ENCODE measurements around the gene ATP1B1. TPM values are rescaled to one million over a fixed set of nuclear protein-coding genes. Genes with fewer than 3 reads are reported as not detected.
"Not testable (repeated sequence)": the region's sequence is repeated elsewhere in the genome, so short reads cannot be mapped to it uniquely, and the experiment has no call there.

The ATP1B1 gene
- total RNA-seq, 2 donors from 2014 or later, result 177 to 272 TPM

DNA sequence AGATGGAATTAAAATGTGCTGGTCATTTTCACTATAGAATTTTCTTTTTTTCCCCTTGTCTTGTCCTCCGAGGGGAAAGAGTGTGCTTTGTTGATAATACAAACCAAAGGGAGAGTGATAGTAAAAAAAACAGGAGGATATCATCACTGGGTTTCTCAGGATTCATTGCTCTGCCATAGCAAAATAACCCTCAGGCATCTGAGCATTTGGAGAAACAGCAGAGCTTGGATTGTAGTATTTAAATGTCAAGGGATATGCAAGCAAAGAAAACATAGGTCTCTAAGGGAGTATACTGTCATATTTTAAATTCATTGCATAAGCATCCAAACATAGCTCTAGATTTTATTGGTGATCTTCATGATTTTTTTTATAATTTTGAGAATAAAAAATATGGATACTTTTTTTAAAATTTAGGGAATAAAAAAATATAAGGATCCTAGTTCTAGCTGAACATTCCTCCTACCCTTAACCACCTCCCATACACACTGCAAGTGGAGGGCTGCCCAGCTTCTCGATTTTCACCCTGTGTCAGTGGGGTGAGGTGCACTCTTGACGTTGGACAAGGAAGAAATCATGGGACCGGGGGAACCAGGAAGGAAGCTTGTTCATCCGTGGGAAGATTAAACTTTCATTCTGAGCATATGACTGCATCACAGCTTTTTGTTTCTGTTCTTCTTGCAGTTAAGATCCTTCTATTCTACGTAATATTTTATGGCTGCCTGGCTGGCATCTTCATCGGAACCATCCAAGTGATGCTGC lies 4.4 kb downstream of the ATP1B1 start:
- intact Hi-C loops (cut with DNase I), result no loop called here
- ATAC-seq, result no peak
- no peak for DNase-seq

DNA sequence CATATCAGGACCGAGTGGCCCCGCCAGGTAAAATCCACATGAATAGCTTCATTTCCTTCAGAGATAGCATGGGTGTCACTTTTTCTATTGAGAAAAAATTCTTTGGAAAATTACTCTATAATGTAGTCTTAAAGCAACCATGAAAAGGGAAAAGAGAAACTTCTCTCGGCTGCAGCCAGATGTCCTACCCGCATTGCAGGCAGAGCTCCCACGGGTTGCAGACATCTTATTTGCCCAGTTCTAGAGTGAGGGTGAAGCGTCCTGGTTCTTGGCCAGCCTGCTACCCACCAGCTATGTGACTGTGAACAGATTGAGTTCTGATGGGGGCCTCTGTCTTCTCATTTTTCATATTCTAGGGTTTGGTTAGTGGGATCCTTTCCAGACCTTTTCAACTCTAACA lies 5.0 kb downstream of the ATP1B1 start:
- ATAC-seq (no peak), DNase-seq (no peak)
- intact Hi-C loops (cut with DNase I), result no loop called here

DNA sequence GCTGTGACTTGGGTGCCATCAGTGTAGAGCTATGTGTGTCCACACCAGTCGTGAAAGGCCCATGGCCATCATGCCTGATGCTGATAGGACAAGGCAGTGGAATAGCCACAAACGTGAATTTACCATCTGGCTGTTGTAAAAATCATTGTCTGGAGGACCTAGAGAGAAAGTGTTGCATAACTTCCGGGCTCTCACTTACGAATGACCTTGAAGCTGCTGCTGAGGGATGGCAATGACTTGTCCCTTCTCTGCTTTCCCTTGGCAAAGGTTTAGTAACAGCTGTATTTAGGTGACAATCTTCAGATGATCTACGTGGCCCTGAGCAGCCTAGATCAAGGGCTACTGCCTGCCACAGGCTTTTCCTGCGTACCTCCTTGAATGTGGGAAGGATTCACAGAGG lies 5.8 kb downstream of the ATP1B1 start:
- no peak for ATAC-seq
- no peak for DNase-seq
- intact Hi-C loops (cut with DNase I), result no loop called here

DNA sequence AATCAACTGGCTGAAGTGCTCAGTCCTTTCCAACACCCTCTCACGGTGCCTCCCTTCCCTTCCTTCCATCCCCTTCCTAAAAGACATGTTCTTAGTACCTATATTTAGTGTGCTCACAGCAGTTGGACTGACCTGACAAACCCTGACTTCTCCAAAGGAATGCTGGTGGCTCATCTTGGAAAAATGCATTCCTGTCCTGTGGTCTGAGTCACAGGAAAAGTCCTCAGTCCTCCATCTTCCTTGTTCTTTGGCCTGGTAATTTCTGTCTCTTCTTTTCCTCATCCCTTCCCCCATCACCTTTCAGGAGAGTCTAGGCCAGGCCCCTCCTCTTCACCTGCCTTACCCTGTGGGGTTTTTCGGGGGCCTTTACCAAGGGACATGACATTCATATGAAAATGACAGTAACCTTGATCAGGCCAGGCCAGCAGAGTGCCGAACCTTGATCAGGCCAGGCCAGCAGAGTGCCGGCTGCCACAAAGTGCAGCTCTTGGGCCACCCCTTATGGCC lies 7.2 kb downstream of the ATP1B1 start:
- no peak for DNase-seq
- intact Hi-C loops (cut with DNase I), result no loop called here
- peak in 1 of 2 donors; percentile 46 for ATAC-seq

DNA sequence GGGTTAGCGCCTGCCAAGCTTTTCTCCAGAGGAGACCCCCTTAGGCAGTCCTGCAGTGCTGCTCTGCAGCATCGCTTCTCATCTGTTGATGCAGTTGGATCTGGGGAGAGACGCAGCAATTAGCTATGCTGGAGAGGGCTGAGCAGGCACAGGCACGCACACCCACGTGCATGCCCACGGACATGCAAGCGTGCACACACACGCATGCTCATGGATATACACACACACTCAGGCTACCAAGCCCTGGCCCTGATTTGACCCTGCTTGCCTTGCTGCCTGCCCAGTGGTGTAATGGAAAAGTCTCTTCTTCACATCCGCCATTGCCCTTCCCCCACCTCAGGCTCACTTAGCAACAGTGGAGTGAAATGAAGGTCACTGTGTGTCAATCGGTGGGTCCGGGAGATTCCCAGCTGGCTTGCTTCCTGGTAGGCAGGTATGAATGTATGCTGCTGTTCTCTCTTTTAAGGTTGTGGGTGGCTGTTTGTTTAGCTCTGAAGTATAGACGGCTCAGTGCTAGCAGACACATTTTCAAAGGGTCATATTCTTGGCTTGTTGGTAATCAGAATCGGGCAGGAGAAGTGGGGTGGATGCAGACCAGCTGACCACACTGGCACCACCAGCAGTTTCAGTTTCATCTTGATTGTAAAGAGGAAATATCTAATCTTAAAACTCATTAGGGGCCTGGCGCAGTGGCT lies 9.5 kb downstream of the ATP1B1 start:
- intact Hi-C loops (cut with DNase I), result no loop called here
- ATAC-seq, result peak; percentile 47 to 56
- peak; percentile 63 for DNase-seq

DNA sequence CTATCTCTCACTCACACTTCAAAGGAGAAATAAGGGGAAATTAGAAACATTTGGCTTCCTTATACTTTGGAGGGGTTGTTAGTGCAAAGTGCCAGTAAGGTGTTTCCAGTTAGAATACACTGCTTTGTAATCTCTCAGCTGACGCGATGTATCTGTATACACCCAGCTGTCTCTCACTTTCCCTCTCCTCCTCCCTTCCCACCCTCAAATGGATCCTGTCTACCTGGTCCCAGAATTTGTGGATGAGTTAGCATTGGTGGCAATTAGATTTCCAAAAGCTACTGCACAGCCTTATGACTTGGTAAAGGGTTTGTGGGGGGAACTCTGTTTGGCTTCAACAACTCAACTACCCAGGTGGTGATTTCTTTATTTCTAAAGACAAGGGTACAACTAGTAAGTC lies 10.5 kb downstream of the ATP1B1 start:
- no peak for DNase-seq
- no peak for ATAC-seq
- intact Hi-C loops (cut with DNase I), result no loop called here

DNA sequence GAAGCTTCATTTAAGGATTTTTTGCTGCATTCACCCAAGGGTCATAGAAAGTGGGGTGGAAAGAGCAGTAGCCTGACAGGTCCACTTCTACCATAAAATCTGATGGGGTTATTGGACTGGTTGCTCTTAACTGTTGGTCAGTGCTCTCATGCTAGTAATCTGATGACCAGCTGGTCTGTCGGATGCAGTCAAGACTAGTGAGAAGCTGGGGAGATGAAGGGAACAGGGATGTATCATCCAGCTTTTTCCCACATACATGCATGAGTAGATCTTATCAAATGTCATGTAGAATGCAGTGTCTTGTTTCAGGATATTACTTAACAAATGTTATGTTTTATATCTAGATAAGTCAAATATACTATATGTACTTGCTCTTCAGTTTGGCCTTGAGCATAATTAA lies 11.1 kb downstream of the ATP1B1 start:
- DNase-seq (no peak), ATAC-seq (no peak)
- intact Hi-C loops (cut with DNase I), result no loop called here

DNA sequence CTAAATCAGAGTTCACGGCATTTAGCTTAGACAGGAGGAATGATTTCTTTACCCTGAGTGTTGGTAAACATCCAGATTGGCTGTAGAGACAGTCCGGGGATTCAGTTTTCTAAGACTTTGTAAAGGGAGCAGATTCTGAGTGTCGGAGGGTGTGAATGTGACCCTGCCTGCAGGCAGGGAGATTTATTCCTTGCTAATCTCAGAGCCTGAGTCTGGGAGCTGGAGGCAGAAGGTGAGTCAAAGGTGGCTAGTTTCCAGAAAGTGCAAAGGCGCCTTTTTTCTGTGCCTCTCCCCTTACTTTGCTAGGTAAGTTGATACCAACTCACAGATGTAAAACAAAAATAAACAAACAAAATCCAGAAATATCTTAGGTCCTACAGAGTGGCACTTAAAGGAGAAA lies 11.7 kb downstream of the ATP1B1 start:
- no peak for ATAC-seq
- intact Hi-C loops (cut with DNase I), result no loop called here

DNA sequence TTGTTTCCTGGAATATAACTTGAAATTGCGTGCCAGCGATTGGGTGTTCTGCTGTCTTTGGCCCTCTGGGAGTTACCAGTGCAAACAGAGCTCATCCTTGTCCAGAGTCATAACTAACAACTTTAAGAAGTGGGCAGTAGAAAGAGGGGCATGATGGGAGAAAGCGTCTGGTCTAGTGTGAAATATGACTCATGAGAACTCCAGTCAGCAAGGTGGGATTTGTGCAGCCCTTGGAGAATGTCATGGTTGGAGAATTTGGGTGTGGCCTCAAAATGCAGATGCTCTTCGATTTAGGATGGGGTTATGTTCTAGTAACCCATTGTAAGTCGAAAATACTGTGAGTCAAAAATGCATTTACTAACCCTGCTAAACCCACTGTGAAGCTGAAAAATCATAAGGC lies 12.9 kb downstream of the ATP1B1 start:
- no peak for DNase-seq
- peak in 1 of 2 donors; percentile 53 for ATAC-seq
- intact Hi-C loops (cut with DNase I), result no loop called here

More for the DNA sequence above, 11.7 kb downstream of the ATP1B1 start:
- DNase-seq, result no peak

DNA sequence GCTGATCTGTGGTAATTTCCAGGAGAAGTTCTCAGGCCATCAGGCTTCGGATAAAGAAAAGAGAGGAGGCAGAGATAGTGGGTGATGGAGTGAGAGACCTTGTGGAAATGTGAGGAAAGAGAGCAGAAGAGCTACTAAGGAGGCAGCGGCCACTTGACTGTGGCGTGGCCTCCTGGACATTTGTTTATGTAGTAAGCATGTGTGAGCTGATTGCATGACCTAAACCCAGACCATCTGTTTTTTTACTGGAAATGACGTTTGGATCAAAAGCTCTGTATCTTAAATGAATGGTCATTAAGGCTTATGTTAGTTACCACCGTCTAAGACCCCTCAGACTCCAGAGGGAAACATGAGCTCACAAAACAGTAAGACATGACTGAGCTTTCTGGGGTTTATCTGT lies 13.6 kb downstream of the ATP1B1 start:
- DNase-seq (no peak), ATAC-seq (no peak)
- intact Hi-C loops (cut with DNase I), result no loop called here

DNA sequence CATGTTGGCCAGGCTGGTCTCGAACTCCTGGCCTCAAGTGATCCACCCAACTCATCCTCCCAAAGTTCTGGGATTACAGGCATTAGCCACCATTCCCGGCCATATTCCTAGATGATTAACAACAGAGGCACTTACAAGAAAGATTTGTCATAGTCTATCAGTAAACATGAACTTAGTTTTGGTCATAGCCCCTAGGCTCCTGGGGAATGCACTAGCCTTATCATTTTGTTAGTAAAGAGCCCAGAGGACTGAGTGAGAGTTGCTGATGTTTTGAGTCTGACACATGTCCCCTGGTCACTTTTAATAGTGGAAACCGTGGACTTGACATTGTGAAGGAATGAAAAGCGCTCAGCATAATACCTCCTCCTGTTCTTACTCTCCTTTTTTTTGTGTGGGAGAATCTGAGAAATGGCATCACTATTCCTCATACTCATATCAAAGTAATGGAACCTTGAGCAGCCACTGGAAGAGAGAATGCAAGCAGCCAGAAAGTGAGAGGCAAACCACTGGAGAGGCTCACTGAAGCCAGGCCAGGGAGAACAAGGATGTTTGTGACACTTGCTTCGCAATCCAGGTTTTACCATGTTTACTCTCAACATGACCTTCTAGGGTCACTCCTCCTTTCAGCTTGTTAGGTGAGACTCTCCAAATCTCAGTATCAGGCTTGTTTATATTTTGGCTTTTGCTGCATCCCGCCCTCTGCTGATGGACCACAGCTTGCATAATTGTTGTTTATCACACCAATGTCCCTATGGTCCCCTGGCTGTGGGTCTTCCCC lies 14.8 kb downstream of the ATP1B1 start:
- ATAC-seq (no peak), DNase-seq (no peak)
- intact Hi-C loops (cut with DNase I), result no loop called here

DNA sequence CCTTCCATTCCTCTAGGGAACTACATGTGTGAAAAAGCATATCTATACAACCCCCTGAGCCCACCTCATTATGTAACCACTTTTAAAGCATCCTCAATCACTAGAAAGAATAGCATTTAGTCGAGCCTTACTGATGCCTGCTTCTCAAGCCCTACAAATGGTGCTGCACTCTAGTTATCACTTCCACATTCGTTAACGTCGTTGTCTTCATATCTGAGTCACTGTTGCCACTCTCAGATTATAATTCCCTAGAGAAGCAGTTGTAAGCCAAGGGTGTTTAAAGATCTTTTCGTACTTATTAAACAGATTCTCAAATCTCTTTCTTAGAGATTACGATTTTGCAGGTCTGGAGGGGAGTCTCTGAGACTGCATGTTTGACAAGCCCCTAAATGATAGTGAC lies 16.5 kb downstream of the ATP1B1 start:
- intact Hi-C loops (cut with DNase I), result no loop called here
- ATAC-seq (no peak), DNase-seq (no peak)

DNA sequence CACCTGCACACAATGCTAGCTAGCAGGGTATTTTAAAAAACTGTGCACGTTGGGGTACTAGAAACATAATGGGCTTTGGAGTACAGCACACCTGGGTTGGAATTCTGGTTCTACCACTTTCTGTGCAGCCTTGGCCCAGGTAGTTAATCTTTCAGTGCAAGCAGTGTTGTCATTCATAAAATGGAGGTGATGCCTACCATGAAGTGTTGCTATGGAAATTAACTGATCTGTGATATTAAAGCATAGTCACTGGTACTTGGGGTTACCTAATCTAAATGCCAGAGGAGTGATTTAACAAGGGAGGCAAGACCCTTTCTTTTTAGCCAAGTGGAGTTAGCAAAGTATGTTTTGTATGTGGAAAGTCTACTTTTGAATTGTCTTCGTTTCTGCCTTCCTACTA lies 18.0 kb downstream of the ATP1B1 start:
- intact Hi-C loops (cut with DNase I), result no loop called here
- no peak for DNase-seq
- ATAC-seq, result no peak

DNA sequence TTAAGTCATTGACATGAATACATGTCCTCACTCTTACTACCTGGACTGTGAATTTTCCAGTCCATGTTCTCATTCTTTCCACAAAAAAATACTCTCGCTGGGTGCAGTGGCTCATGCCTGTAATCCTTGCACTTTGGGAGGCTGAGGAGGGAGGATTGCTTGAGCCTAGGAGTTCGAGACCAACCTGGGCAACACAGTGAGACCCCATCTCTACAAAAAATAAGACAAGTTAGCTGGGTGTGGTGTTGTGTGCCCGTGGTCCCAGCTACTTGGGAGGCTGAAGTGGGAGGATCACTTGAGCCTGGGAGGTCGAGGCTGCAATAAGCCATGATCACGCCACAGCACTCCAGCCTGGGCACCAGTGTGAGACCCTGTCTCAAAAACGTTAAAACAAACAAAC lies 19.1 kb downstream of the ATP1B1 start:
- ATAC-seq; intact Hi-C loops (cut with DNase I); DNase-seq: not testable (repeated sequence)

DNA sequence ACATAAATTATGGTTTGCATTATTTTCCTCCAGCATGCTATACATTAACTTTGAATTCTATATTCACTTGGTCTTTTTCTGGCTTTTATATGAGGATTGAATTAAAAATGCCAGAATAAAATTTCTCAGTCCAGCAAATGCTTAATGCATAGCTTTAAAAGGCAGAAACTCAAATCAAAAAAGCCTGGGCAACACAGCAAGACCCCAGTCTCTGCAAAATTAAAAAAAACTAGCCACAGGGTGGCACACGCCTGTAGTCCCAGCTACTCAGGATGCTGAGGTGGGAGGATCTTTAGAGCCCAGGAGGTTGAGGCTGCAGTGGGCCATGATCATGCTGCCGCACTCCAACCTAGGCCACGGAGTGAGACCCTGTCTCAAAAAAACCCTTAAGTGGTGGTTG lies 19.8 kb downstream of the ATP1B1 start:
- intact Hi-C loops (cut with DNase I), result no loop called here
- no peak for DNase-seq
- no peak for ATAC-seq

DNA sequence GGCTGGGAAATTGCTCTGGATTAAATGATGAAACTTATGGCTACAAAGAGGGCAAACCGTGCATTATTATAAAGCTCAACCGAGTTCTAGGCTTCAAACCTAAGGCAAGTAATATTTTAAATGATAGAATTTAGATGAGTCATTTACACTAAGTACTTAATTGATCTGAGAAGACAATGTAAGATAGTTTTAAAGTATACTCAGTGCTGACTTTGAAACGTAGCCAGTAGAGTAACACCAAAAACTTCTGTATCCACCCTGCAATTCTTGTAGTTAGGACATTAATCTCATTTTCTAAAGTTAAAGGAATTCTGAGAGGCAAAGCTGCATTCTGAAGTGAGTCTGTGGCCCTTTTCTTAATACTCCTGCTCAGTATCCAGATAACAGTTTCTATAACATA lies 20.8 kb downstream of the ATP1B1 start:
- ATAC-seq (no peak), DNase-seq (no peak)
- intact Hi-C loops (cut with DNase I), result no loop called here

DNA sequence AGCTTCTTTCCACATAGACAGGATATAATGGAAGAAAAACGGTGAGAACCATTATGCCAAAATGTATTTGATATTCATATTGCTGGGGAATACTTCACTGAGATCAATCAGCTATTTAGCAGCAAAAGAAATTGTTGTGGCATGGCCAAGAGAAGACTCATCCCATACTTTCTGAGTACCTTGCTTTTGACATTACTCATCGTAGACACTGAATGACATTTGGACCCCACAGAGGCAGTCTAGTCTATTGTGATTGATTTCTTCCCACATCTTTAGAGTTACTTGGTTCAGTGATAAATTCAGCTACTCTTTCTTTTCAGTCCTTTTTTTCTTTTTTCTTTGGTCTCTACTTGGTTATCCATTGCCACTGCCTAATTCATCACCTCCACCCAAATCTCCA lies 22.1 kb downstream of the ATP1B1 start:
- intact Hi-C loops (cut with DNase I), result no loop called here
- ATAC-seq, result no peak
- DNase-seq, result no peak

DNA sequence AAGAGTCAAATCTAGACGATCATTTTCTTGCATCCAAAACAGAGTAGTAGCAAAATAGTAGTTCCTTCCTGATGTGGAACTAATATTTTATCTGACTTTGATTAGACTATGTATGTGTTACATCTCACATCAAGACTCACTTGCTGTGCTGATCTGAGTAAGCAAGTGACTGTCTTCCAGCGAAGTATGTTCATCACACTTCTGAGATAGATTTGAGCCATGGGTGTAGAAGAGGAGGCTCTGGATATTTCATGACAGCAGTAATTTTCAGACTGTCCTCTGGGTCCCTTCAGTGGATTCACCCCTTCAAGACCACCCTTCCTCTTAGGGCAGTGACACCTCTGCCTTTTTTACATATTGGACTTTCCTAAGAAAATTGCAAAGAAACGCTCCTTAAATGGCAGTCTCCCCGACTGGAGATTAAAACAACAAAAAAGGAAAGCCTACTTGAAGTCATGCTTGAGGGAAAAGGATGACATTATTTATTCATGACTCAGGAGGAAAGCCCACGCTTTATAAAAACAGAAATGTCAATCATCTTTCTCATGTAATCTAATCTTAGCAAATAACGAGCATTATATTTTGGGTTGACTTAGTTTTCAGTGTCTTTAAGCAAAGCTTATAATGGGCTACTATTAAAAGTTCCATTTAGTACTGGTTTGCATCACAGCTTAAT lies 22.8 kb downstream of the ATP1B1 start:
- DNase-seq (no peak), ATAC-seq (peak in 1 of 2 donors; percentile 35)
- intact Hi-C loops (cut with DNase I), result no loop called here

DNA sequence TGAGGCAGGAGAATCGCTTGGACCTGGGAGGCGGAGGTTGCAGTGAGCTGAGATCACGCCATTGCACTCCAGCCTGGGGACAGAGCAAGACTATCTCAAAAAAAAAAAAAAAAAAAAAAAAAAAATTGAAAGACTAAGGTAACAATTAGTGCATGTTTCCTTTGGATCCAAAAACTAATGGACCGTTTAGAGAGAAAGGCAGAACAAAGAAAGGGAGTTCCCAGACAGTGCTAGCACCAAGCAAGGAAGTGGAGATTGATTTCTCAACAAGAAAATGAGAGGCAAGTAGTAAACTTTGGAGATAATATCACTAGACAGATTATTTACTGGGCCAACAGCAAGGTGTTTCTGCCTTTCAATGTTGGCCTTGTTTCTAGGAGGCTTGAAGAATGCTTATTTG lies 24.2 kb downstream of the ATP1B1 start:
- ATAC-seq (no peak), DNase-seq (no peak)
- intact Hi-C loops (cut with DNase I), result loop anchor here in 1 of 2 donors (10.0 kb wide), 1 partner anchor 526 kb away; no protein-coding TSS in a partner anchor
